ENCODE measurements around the gene IGSF8. TPM values are rescaled to one million over a fixed set of nuclear protein-coding genes. Genes with fewer than 3 reads are reported as not detected.
A peak's percentile ranks its signal among the peaks of the same experiment; 100 is the strongest.

IGSF8 gene
- total and polyA plus RNA-seq, 2 of the 8 experiments (the other 6 are each of a cell fraction or from before 2014, with no cell fraction given): 69.6 to 132 TPM

GRCh38 chr1:160108888-160109662 is 10.7 kb upstream of the IGSF8 start:
- peak overlapping the region; percentile 82 for H2BK12ac ChIP-seq (ENCODE audit: low read depth, low read length)
- H3K14ac ChIP-seq (ENCODE audit: insufficient read length): no peak overlapping the region
- no peak overlapping the region for H3K23ac ChIP-seq (ENCODE audit: insufficient read length)
- no peak overlapping the region for H3K56ac ChIP-seq (replicated peaks; ENCODE audit: insufficient read length, low read depth, low read length)
- H4K20me1 ChIP-seq (replicated peaks in 1 of 2; ENCODE audit: control insufficient read depth in 1 of 2, insufficient read depth in 2 of 2, low read length in 2 of 2): no peaks in the 10 kb centered on the region
- H3K79me2 ChIP-seq (ENCODE audit: control insufficient read depth in 1 of 2, insufficient read depth in 2 of 2, low read length in 2 of 2): no peaks in the 10 kb centered on the region
- peak overlapping the region; percentile 16 to 33; a peak in 3 of 4 replicates for H3K4me2 ChIP-seq (ENCODE audit: insufficient read depth in 1 of 2, low read depth in 2 of 2, low read length in 2 of 2)
- H3K4me1 ChIP-seq (replicated peaks in 1 of 4; ENCODE audit: control insufficient read depth in 3 of 4, insufficient read depth in 4 of 4, low read length in 3 of 4): peaks cover 8 to 32% (median 20%) of the 10 kb centered on the region in 4 experiments
- POLR2A ChIA-PET (ENCODE audit: partially characterized antibody): interaction anchor here (0.7 to 2.2 kb wide), 8 partner anchors 9 to 153 kb away, joined by 3 to 12 read pairs (median 4); partner anchors contain the start of genes DCAF8 and IGSF8
- peak overlapping the region; percentile 88 for H4K91ac ChIP-seq (replicated peaks; ENCODE audit: insufficient read length, low read length)
- 0 out of 2 replicates have a peak overlapping the region, but pooled peaks have one; percentile 92 for H2BK20ac ChIP-seq (ENCODE audit: low read length)
- H2BK5ac ChIP-seq (ENCODE audit: low read depth, low read length): peak overlapping the region; percentile 85; the same call in 1 of the 2 replicates
- no peak overlapping the region for H4K8ac ChIP-seq (ENCODE audit: extremely low read depth, insufficient read depth, low read length)
- CTCF ChIA-PET (ENCODE audit: partially characterized antibody): interaction anchor here (0.6 to 18.1 kb wide), 44 partner anchors 6 to 270 kb away, joined by 3 to 256 read pairs (median 4); partner anchors contain the start of genes CASQ1 and IGSF8
- no peak overlapping the region for H3K4me3 ChIP-seq (ENCODE audit: extremely low read depth in 1 of 4, insufficient read depth in 2 of 4, low read depth in 3 of 4, low read length in 4 of 4)
- H3K9me3 ChIP-seq (ENCODE audit: insufficient read depth in 2 of 2, low read depth in 1 of 2, low read length in 1 of 2): no peaks in the 10 kb centered on the region
- H2BK120ac ChIP-seq (replicated peaks; ENCODE audit: low read depth, low read length): peak overlapping the region; percentile 48
- H3K23me2 ChIP-seq (ENCODE audit: low read depth, low read length): no peaks in the 10 kb centered on the region; the same call in none of the 2 replicates
- H3K27ac ChIP-seq (ENCODE audit: low read depth, low read length): no peak overlapping the region
- peak in 1 of 2 experiments; percentile 69 for DNase-seq (ENCODE audit: low read depth in 1 of 2, low spot score in 2 of 2)
- 49% methylated on average over 4 of the region's 6 CpGs; no CpG with 5 or more reads in 1 of the 2 experiments for WGBS, 2 experiments (ENCODE audit: extremely low coverage in 1 of 2, insufficient coverage in 1 of 2, insufficient read length in 1 of 2, insufficient replicate concordance in 2 of 2, low coverage in 1 of 2, low lambda C conversion rate in 2 of 2, missing lambda C conversion rate in 1 of 2)
- H3K79me1 ChIP-seq (ENCODE audit: low read depth, low read length): no peaks in the 10 kb centered on the region
- H4K5ac ChIP-seq (ENCODE audit: insufficient read length, low read depth, low read length): no peak overlapping the region
- H2AK5ac ChIP-seq (ENCODE audit: low read depth, low read length): peak overlapping the region; percentile 67; the same call in 1 of the 2 replicates
- no peak overlapping the region for H3K9ac ChIP-seq (replicated peaks in 1 of 4; ENCODE audit: extremely low read depth in 1 of 4, low read depth in 3 of 4, low read length in 3 of 4)
- H3K36me3 ChIP-seq (ENCODE audit: control insufficient read depth in 2 of 4, insufficient read depth in 4 of 4, low read length in 3 of 4): no peaks in the 10 kb centered on the region
- no peak overlapping the region for H3K4ac ChIP-seq (replicated peaks; ENCODE audit: insufficient read length, low read depth, low read length)
- no peaks in the 10 kb centered on the region; a peak in 1 of 7 replicates for H3K27me3 ChIP-seq (replicated peaks in 1 of 4; ENCODE audit: control insufficient read depth in 3 of 4, extremely low read depth in 1 of 4, insufficient read depth in 3 of 4, low read length in 3 of 4)
- peak; percentile 63 for FAIRE-seq
- no peak overlapping the region; the same call in 1 of the 2 replicates for H2BK15ac ChIP-seq (ENCODE audit: low read length)
- peak overlapping the region; percentile 69; the same call in 1 of the 2 replicates for H2AFZ ChIP-seq (ENCODE audit: low read length)
- peak overlapping the region; percentile 89 for H3K18ac ChIP-seq (ENCODE audit: extremely low read depth, low read length)
- TF ChIP-seq CTBP2 (IDR thresholded peaks at IDR 0.05; ENCODE audit: borderline replicate concordance, insufficient read depth, insufficient read length, low read length): peak; percentile 43
- TF ChIP-seq CBX8 (IDR thresholded peaks at IDR 0.05; ENCODE audit: borderline replicate concordance, low read depth, low read length): no peak
- no peak for TF ChIP-seq POU5F1 (IDR thresholded peaks at IDR 0.05; ENCODE audit: low read depth, low read length)
- no peak for TF ChIP-seq SIN3A (conservative IDR thresholded peaks at IDR 0.05 in 1 of 2, IDR thresholded peaks at IDR 0.05 in 1 of 2; ENCODE audit: low read depth in 1 of 2, low read length in 2 of 2)
- TF ChIP-seq YY1 (IDR thresholded peaks at IDR 0.05; ENCODE audit: low read depth, low read length): no peak
- TF ChIP-seq SUZ12 (IDR thresholded peaks at IDR 0.05; ENCODE audit: low read length): no peak
- no peak for TF ChIP-seq HDAC6 (IDR thresholded peaks at IDR 0.05; ENCODE audit: low read depth, low read length)
- TF ChIP-seq USF2 (IDR thresholded peaks at IDR 0.05; ENCODE audit: low read length): no peak
- TF ChIP-seq SP2 (IDR thresholded peaks at IDR 0.05; ENCODE audit: low read length): no peak
- TF ChIP-seq TBP (IDR thresholded peaks at IDR 0.05; ENCODE audit: low read depth, low read length): no peak

Data from H1 (cell line).